ENCODE data around the gene ENPP4. TPM values are rescaled to one million over a fixed set of nuclear protein-coding genes. Genes with fewer than 3 reads are reported as not detected.

The ENPP4 gene
- total and polyA plus RNA-seq, 2 of the 4 experiments (the other 2 are of a cell fraction), result under 0.01 to 0.03 TPM

- DNase-seq (no peak), ATAC-seq (ENCODE audit: low read depth) (no peak)
- no TSS peak for BruUV-seq (replicated peaks)
- H2AFZ ChIP-seq (replicated peaks; ENCODE audit: low read length, poor library complexity), result no peak overlapping the region
- H3K9ac ChIP-seq (ENCODE audit: low read depth, low read length), result no peak overlapping the region
- no peak overlapping the region for H3K14ac ChIP-seq (replicated peaks; ENCODE audit: low read depth, low read length)
- no peaks in the 10 kb centered on the region for H3K36me3 ChIP-seq (ENCODE audit: control insufficient read depth, insufficient read depth, low read length)
- intact Hi-C loops (cut with micrococcal nuclease) (no loop called here), in situ Hi-C loops (cut with MboI; ENCODE audit: low sequenced_read_pairs) (no loop called here), dilution Hi-C loops (cut with HindIII; ENCODE audit: low sequenced_read_pairs, unreplicated experiment) (no loop called here)
- no peaks in the 10 kb centered on the region for H3K79me1 ChIP-seq (ENCODE audit: low read depth in 1 of 2, low read length in 2 of 2)
- no peak overlapping the region for H4K8ac ChIP-seq (ENCODE audit: low read depth in 2 of 2, low read length in 2 of 2)
- POLR2A ChIA-PET (ENCODE audit: unreplicated experiment), result no interaction called here
- H3K4me3 ChIP-seq (ENCODE audit: insufficient read depth, low read depth, low read length), result no peak overlapping the region
- no peaks in the 10 kb centered on the region for H3K9me1 ChIP-seq (ENCODE audit: insufficient read depth, low read length)
- H3K4ac ChIP-seq (ENCODE audit: low read depth, low read length), result no peak overlapping the region
- no peak for TF ChIP-seq POLR2A (IDR thresholded peaks at IDR 0.05; ENCODE audit: low read depth, low read length)
- TF ChIP-seq CTCF (conservative IDR thresholded peaks at IDR 0.05; ENCODE audit: low read depth, low read length), result no peak
- no peak for TF ChIP-seq MAFK (IDR thresholded peaks at IDR 0.05; ENCODE audit: low read depth, low read length)
- TF ChIP-seq MXI1 (IDR thresholded peaks at IDR 0.05; ENCODE audit: borderline replicate concordance, low read depth, low read length), result no peak
- TF ChIP-seq RAD21 (IDR thresholded peaks at IDR 0.05; ENCODE audit: low read length), result no peak
- TF ChIP-seq FOS (IDR thresholded peaks at IDR 0.05; ENCODE audit: low read depth, low read length), result no peak
- no peak for TF ChIP-seq NFE2L2 (IDR thresholded peaks at IDR 0.05; ENCODE audit: low read depth, low read length)
- no peak for TF ChIP-seq MAZ (IDR thresholded peaks at IDR 0.05; ENCODE audit: borderline replicate concordance, low read depth, low read length)
- TF ChIP-seq USF2 (IDR thresholded peaks at IDR 0.05; ENCODE audit: low read depth, low read length), result no peak
- no peak for TF ChIP-seq BHLHE40 (IDR thresholded peaks at IDR 0.05; ENCODE audit: low read depth, low read length)
- no peak for TF ChIP-seq CHD1 (IDR thresholded peaks at IDR 0.05; ENCODE audit: low read depth, low read length)
- TF ChIP-seq SMC3 (IDR thresholded peaks at IDR 0.05; ENCODE audit: low read depth, low read length), result no peak
- CTCF ChIA-PET, result no interaction called here
- H3K27ac ChIP-seq (ENCODE audit: insufficient read depth, low read length), result no peak overlapping the region
- H3K9me3 ChIP-seq (ENCODE audit: control insufficient read depth, insufficient read depth, low read length), result no peaks in the 10 kb centered on the region
- no peak overlapping the region for H3K4me2 ChIP-seq (ENCODE audit: low read depth, low read length)
- no peak overlapping the region for H3K23ac ChIP-seq (ENCODE audit: low read depth, low read length)
- H3K4me1 ChIP-seq (ENCODE audit: control insufficient read depth, insufficient read depth, low read length), result no peaks in the 10 kb centered on the region
- no peak overlapping the region for H3K56ac ChIP-seq (ENCODE audit: extremely low read depth, insufficient read depth, low read length)
- no peak overlapping the region for H4K5ac ChIP-seq (ENCODE audit: low read depth, low read length)
- no peak overlapping the region for H2AK5ac ChIP-seq (ENCODE audit: low read depth, low read length)
- no peak overlapping the region for H2AK9ac ChIP-seq (replicated peaks; ENCODE audit: low read depth, low read length, poor library complexity)
- no peak overlapping the region for H2BK5ac ChIP-seq (ENCODE audit: low read depth, low read length, poor library complexity, severe bottlenecking)
- no peak overlapping the region for H4K91ac ChIP-seq (ENCODE audit: insufficient read depth, low read depth, low read length)
- 7% methylated on average over 6 of the region's 10 CpGs; no CpG with 5 or more reads in 1 of the 2 experiments for WGBS, 2 experiments (ENCODE audit: extremely low coverage in 2 of 2, insufficient read length in 1 of 2)
- no peaks in the 10 kb centered on the region for H4K20me1 ChIP-seq (ENCODE audit: insufficient read depth, low read length)
- no peak overlapping the region for H2BK120ac ChIP-seq (ENCODE audit: low read depth, low read length)
- no peak overlapping the region for H2BK20ac ChIP-seq (ENCODE audit: low read depth, low read length)
- H3K18ac ChIP-seq (ENCODE audit: low read depth, low read length), result no peak overlapping the region
- H2BK15ac ChIP-seq (ENCODE audit: low read depth, low read length), result no peak overlapping the region
- peaks cover 5% of the 10 kb centered on the region for H3K27me3 ChIP-seq (ENCODE audit: control insufficient read depth, insufficient read depth, low read length)
Measured at GRCh38 chr6:46129291-46129628, 529 bp upstream of the ENPP4 start.

Measured in IMR-90 (cell line).